K562 (cell line): ENCODE measurements around the gene KRTAP10-12. TPM values are rescaled to one million over a fixed set of nuclear protein-coding genes. Genes with fewer than 3 reads are reported as not detected.
A peak's percentile ranks its signal among the peaks of the same experiment; 100 is the strongest.
"Not testable (repeated sequence)": the region's sequence is repeated elsewhere in the genome, so short reads cannot be mapped to it uniquely, and the experiment has no call there.

Experiments
- ATAC-seq: fragments of 200-7000 bp; cut with Tn5 transposase; 3 replicates; pipeline ENCODE4 v1.9.1; 2020; ENCODE audit warnings: moderate library complexity
- BruUV-seq: library from RNA; stranded (reverse); fragments of 400-500 nt; replicated peaks from 2 replicates; lab custom pipeline; 2021; lab: Mats Ljungman, UMichigan
- CTCF ChIA-PET: fragments of 300-600 bp; formaldehyde crosslinking; extraction: SDS; loops from one replicate; lab custom pipeline; 2021; ENCODE audit warnings: low intra/inter-chr PET ratio; lab: Yijun Ruan, JAX
- POLR2A ChIA-PET: fragments of 300-600, 350-650 bp; sonication (Branson Sonifier 250); formaldehyde crosslinking; extraction: SDS; loops from one replicate; lab custom pipeline; 2021; ENCODE audit warnings: antibody characterized with exemption, inconsistent platforms; lab: Yijun Ruan, JAX
- DNase-seq, 4 experiments: peaks; one replicate each; pipeline versions ENCODE4 v3.0.0 to v3.0.0-alpha.2; 2011 to 2018; ENCODE audit warnings: low spot score in 3 of 4, mixed read lengths in 3 of 4; ENCODE audit errors: extremely low read depth in 1 of 4
- FAIRE-seq: peaks from 2 replicates; lab custom pipeline; 2011; peaks lifted over from hg19 to GRCh38; lab: Jason Lieb, UNC
- H2AFZ ChIP-seq: 2 replicates; pipeline ENCODE4 v1.6.0; 2011; ENCODE audit warnings: low read depth, low read length, control low read depth, inconsistent platforms
- H3K27ac ChIP-seq: fragments of 200-600 bp; 3 replicates; pipeline ENCODE4 v1.8.0; 2011; ENCODE audit warnings: low read depth, mild to moderate bottlenecking, control low read depth, inconsistent platforms, low read length, moderate library complexity, mixed read lengths; ENCODE audit errors: extremely low read depth
- H3K27me3 ChIP-seq, 2 experiments: fragments of 300-600 bp in 1 of 2; 2 replicates in 1 of 2; 3 replicates in 1 of 2; pipeline versions ENCODE4 v1.6.0 to v1.8.0; 2011; ENCODE audit warnings: inconsistent platforms in 2 of 2, low read length in 2 of 2, mild to moderate bottlenecking in 1 of 2, mixed read lengths in 1 of 2, moderate library complexity in 1 of 2; ENCODE audit not compliant: control insufficient read depth in 2 of 2, insufficient read depth in 2 of 2
- H3K36me3 ChIP-seq: fragments of 300-600 bp; 3 replicates; pipeline ENCODE4 v1.8.0; 2011; ENCODE audit warnings: mild to moderate bottlenecking, low read length, inconsistent platforms; ENCODE audit not compliant: control insufficient read depth, insufficient read depth
- H3K4me1 ChIP-seq, 2 experiments: fragments of 200-600 bp in 1 of 2; replicated peaks in 1 of 2; 2 replicates in 1 of 2; 3 replicates in 1 of 2; pipeline versions ENCODE4 v1.5.1 to v1.8.0; 2011; ENCODE audit warnings: inconsistent platforms in 2 of 2, low read length in 2 of 2, mild to moderate bottlenecking in 1 of 2, mixed read lengths in 1 of 2, moderate library complexity in 1 of 2; ENCODE audit not compliant: control insufficient read depth in 2 of 2, insufficient read depth in 2 of 2
- H3K4me2 ChIP-seq: 2 replicates; pipeline ENCODE4 v1.6.1; 2011; ENCODE audit warnings: low read length, control low read depth, inconsistent platforms, mixed read lengths; ENCODE audit not compliant: insufficient read depth
- H3K4me3 ChIP-seq: fragments of 200-600 bp; sonication (generic), shearing (Covaris generic); 2 replicates; pipeline ENCODE4 v1.5.1; 2016; ENCODE audit warnings: control low read depth, inconsistent platforms
- H3K79me2 ChIP-seq: fragments of 200-600 bp; 3 replicates; pipeline ENCODE4 v1.8.0; 2011; ENCODE audit warnings: low read length, inconsistent platforms; ENCODE audit not compliant: control insufficient read depth, insufficient read depth
- H3K9ac ChIP-seq, 2 experiments: 2 replicates each; pipeline versions ENCODE4 v1.6.0 to v1.6.1; 2011; ENCODE audit warnings: low read depth in 2 of 2, low read length in 2 of 2, control low read depth in 1 of 2, inconsistent platforms in 1 of 2, mild to moderate bottlenecking in 1 of 2, mixed read lengths in 1 of 2; ENCODE audit not compliant: insufficient read depth in 1 of 2
- H3K9me1 ChIP-seq: one replicate; pipeline ENCODE4 v1.6.0; 2011; ENCODE audit warnings: inconsistent platforms, mild to moderate bottlenecking, low read length, moderate library complexity; ENCODE audit not compliant: control insufficient read depth, insufficient read depth
- H3K9me3 ChIP-seq: replicated peaks from 2 replicates; pipeline ENCODE4 v1.5.1; 2011; ENCODE audit warnings: low read depth, low read length, inconsistent platforms; ENCODE audit not compliant: control insufficient read depth, insufficient read depth
- H4K20me1 ChIP-seq: replicated peaks from 2 replicates; pipeline ENCODE4 v1.6.1; 2011; ENCODE audit warnings: low read length, inconsistent platforms, mixed read lengths; ENCODE audit not compliant: control insufficient read depth, insufficient read depth
- BCOR ChIP-seq: fragments of 450-650 bp; IDR thresholded peaks from 2 replicates; pipeline ENCODE4 v1.6.1; 2016
- BRF2 ChIP-seq: IDR thresholded peaks from 3 replicates; pipeline ENCODE4 v1.6.1; 2011; ENCODE audit warnings: borderline replicate concordance, mild to moderate bottlenecking; ENCODE audit not compliant: insufficient read length, insufficient read depth
- HMBOX1 ChIP-seq: sonication (generic); IDR thresholded peaks from 2 replicates; pipeline ENCODE4 v1.6.1; 2016
- NCOA2 ChIP-seq, 2 experiments: fragments of 450-650 bp; IDR thresholded peaks; 2 replicates each; pipeline ENCODE4 v1.6.1; 2018; ENCODE audit warnings: mild to moderate bottlenecking in 2 of 2, moderate library complexity in 1 of 2; ENCODE audit not compliant: partially characterized antibody in 2 of 2
- NUFIP1 ChIP-seq: fragments of 450-650 bp; IDR thresholded peaks from 2 replicates; pipeline ENCODE4 v1.6.1; 2018; ENCODE audit not compliant: partially characterized antibody
- PHTF2 ChIP-seq: fragments of 250-450 bp; sonication (Bioruptor Pico); IDR thresholded peaks from 2 replicates; pipeline ENCODE4 v1.5.0; 2021; ENCODE audit warnings: mild to moderate bottlenecking
- SAP30 ChIP-seq: fragments of 200-600 bp; sonication (generic); IDR thresholded peaks from 2 replicates; pipeline ENCODE4 v1.6.1; 2012; ENCODE audit warnings: borderline replicate concordance, low read depth, mild to moderate bottlenecking, moderate library complexity, low read length, control low read depth, inconsistent platforms; ENCODE audit not compliant: insufficient read depth, poor library complexity, severe bottlenecking
- ZBTB1 ChIP-seq: sonication (generic); formaldehyde crosslinking; IDR thresholded peaks from 2 replicates; pipeline ENCODE4 v1.8.1; 2023; ENCODE audit warnings: missing genetic modification reagents, low read depth, mild to moderate bottlenecking, borderline replicate concordance
- ZNF76 ChIP-seq: fragments of 250-450 bp; sonication (Bioruptor Pico); IDR thresholded peaks from 2 replicates; pipeline ENCODE4 v1.4.0; 2020; ENCODE audit warnings: mild to moderate bottlenecking, moderate library complexity, borderline replicate concordance
- WGBS: fragments of 100-300 bp; shearing (Covaris generic); methylation state at CpG from one replicate; pipeline ENCODE4 v1.1.6; 2016; ENCODE audit warnings: low coverage, mixed read lengths; ENCODE audit not compliant: insufficient coverage; ENCODE audit errors: missing lambda C conversion rate; 5-methylcytosine and 5-hydroxymethylcytosine counted together
- in situ Hi-C: fragments of 300-500 bp; cut with MboI; formaldehyde crosslinking; loops from 4 replicates; pipeline ENCODE4 v1.15.0; 2018; ENCODE audit warnings: inconsistent platforms, mixed read lengths
- intact Hi-C: fragments of 100-400 bp; cut with micrococcal nuclease; formaldehyde crosslinking; loops from 2 replicates; pipeline ENCODE4 v1.14.2; 2022
- polyA plus RNA-seq, 8 experiments: library from polyadenylated mRNA; depleted of rRNA in 4 of 8; stranded (reverse) in 5 of 8; unstranded in 3 of 8; fragments of >200 nt; fragmentation: Nextera tagmentation in 2 of 8; fragmentation: Illumina TruSeq in 1 of 8; extraction: Ambion mirVana in 2 of 8; extraction: Trizol in 1 of 8; gene quantifications; 2 replicates each; pipeline versions ENCODE4 v1.2.1 to v1.2.3, GENCODE V29; 2011 to 2014; ENCODE audit warnings: inconsistent platforms in 1 of 8, missing spikeins in 1 of 8
- total RNA-seq, 7 experiments: library from RNA; depleted of rRNA in 6 of 7; stranded (reverse); fragments of >200 nt in 6 of 7; fragmentation: Illumina TruSeq in 2 of 7; extraction: Trizol in 2 of 7; gene quantifications; 2 replicates each; pipeline versions ENCODE4 v1.2.1 to v1.2.3, GENCODE V29; 2011 to 2021; ENCODE audit warnings: low replicate concordance in 1 of 7

Gene KRTAP10-12
- total and polyA plus RNA-seq, 9 of the 15 experiments (the other 6 are each of a cell fraction or from before 2014, with no cell fraction given), result not detected

- TF ChIP-seq HMBOX1, result no peak
- no peak for TF ChIP-seq ZBTB1 (CRISPR knock-in tag)
- TF ChIP-seq PHTF2 (CRISPR knock-in tag), result no peak
- no peak for TF ChIP-seq SAP30
- no peak for TF ChIP-seq NUFIP1
- no peak for TF ChIP-seq BCOR
- no peak for TF ChIP-seq BRF2
- TF ChIP-seq NCOA2 (IDR thresholded peaks at IDR 0.05; ENCODE audit: partially characterized antibody in 2 of 2), result no peak
- no peak for TF ChIP-seq ZNF76 (CRISPR knock-in tag)
Measured at GRCh38 chr21:44684483-44684882, 12.5 kb upstream of the KRTAP10-12 start (continued).

- ATAC-seq, H3K9me1 ChIP-seq, H3K4me1 ChIP-seq, H3K79me2 ChIP-seq, H3K36me3 ChIP-seq, CTCF ChIA-PET, DNase-seq, H4K20me1 ChIP-seq, H3K4me2 ChIP-seq, H3K9me3 ChIP-seq, BruUV-seq, intact Hi-C loops, H3K27ac ChIP-seq, H3K9ac ChIP-seq, H2AFZ ChIP-seq, in situ Hi-C loops, H3K4me3 ChIP-seq: not testable (repeated sequence)
- 1% methylated on average over 6 of the region's 6 CpGs for WGBS
- H3K27me3 ChIP-seq, result peaks cover 22 to 57% of the 10 kb centered on the region in 2 experiments
- POLR2A ChIA-PET, result interaction anchor here (1.1 to 1.4 kb wide), 2 partner anchors 8 to 11 kb away, joined by 4 to 6 read pairs; no protein-coding TSS in a partner anchor
- FAIRE-seq, result peak; percentile 26
Measured at GRCh38 chr21:44685050-44685449, 11.9 kb upstream of the KRTAP10-12 start.
